ENCODE data around the gene SFN.

Gene SFN

GRCh38 chr1:26900001-26900814, 37.3 kb downstream of the SFN start, which contains the start of gene GPATCH3:
Gene GPATCH3, minus strand, starts transcription at chr1:26900467. Its CDS starts 25 bp downstream, at chr1:26900442.
- Histone ChIP-seq H2BK5ac (ENCODE audit: low read length) (no peak within 1 kb of the TSS), H3K4me1 (ENCODE audit: control insufficient read depth in 2 of 2, insufficient read depth in 1 of 2, low read depth in 1 of 2, low read length in 2 of 2) (peaks cover 0 to 3% of the 10 kb centered on the region in 2 donors), H3K27ac (replicated peaks; ENCODE audit: low read length) (no peak within 1 kb of the TSS), H3K18ac (ENCODE audit: low read length) (no peak within 1 kb of the TSS), H2AK5ac (ENCODE audit: low read depth, low read length) (no peak within 1 kb of the TSS), H3K27me3 (ENCODE audit: control insufficient read depth in 3 of 3, insufficient read depth in 3 of 3, low read depth in 1 of 3, low read length in 3 of 3) (no peaks in the 10 kb centered on the region), H2BK120ac (ENCODE audit: low read depth, low read length) (no peak within 1 kb of the TSS), H4K8ac (ENCODE audit: low read depth, low read length) (peak within 1 kb of the TSS; percentile 83), H3K4me2 (ENCODE audit: insufficient read depth, low read length, poor library complexity, severe bottlenecking) (peak within 1 kb of the TSS; percentile 62), H2AFZ (ENCODE audit: low read length) (peak within 1 kb of the TSS; percentile 84), H3K23ac (ENCODE audit: low read depth, low read length, poor library complexity) (peak within 1 kb of the TSS; percentile 43), H3K9me3 (replicated peaks in 1 of 2; ENCODE audit: control insufficient read depth in 2 of 2, insufficient read depth in 1 of 2, low read depth in 1 of 2, low read length in 2 of 2) (no peaks in the 10 kb centered on the region), H3K4ac (ENCODE audit: low read length) (no peak within 1 kb of the TSS), H2BK12ac (ENCODE audit: low read length) (no peak within 1 kb of the TSS), H3K9ac (ENCODE audit: low read depth, low read length, poor library complexity) (peak within 1 kb of the TSS; percentile 85), H3K36me3 (replicated peaks in 1 of 2; ENCODE audit: control insufficient read depth in 2 of 2, insufficient read depth in 2 of 2, low read length in 2 of 2) (peaks cover 2 to 25% of the 10 kb centered on the region in 2 donors), H3K4me3 (ENCODE audit: low read length in 2 of 2) (peak within 1 kb of the TSS; percentile 86 to 92), H3K79me1 (ENCODE audit: low read depth, low read length) (peaks cover 4% of the 10 kb centered on the region), H3K14ac (ENCODE audit: low read length) (no peak within 1 kb of the TSS), H4K91ac (ENCODE audit: low read depth, low read length, poor library complexity) (no peak within 1 kb of the TSS), H2BK15ac (ENCODE audit: low read length) (no peak within 1 kb of the TSS)
- DNase-seq (ENCODE audit: low spot score): peak; percentile 90
- WGBS, 2 donors (ENCODE audit: extremely low coverage in 2 of 2, insufficient read length in 2 of 2, insufficient replicate concordance in 1 of 2): no CpG with 5 or more reads among the region's 50 CpGs

- WGBS, 2 donors (ENCODE audit: extremely low coverage in 2 of 2, insufficient read length in 2 of 2, insufficient replicate concordance in 1 of 2): no CpG with 5 or more reads among the region's 18 CpGs
- no peak overlapping the region for H3K27ac ChIP-seq (replicated peaks; ENCODE audit: low read length)
Measured at GRCh38 chr1:26900815-26901511, 38.0 kb downstream of the SFN start.

GRCh38 chr1:26907071-26907917, 44.3 kb downstream of the SFN start:
- H3K4me2 ChIP-seq (ENCODE audit: insufficient read depth, low read length, poor library complexity, severe bottlenecking): no peak overlapping the region
- no peak overlapping the region for H3K23ac ChIP-seq (ENCODE audit: low read depth, low read length, poor library complexity)
- no peak overlapping the region for H3K27ac ChIP-seq (replicated peaks; ENCODE audit: low read length)
- H3K9ac ChIP-seq (ENCODE audit: low read depth, low read length, poor library complexity): no peak overlapping the region
- no CpG with 5 or more reads among the region's 6 CpGs for WGBS, 2 donors (ENCODE audit: extremely low coverage in 2 of 2, insufficient read length in 2 of 2, insufficient replicate concordance in 1 of 2)
- H3K27me3 ChIP-seq (ENCODE audit: control insufficient read depth in 3 of 3, insufficient read depth in 3 of 3, low read depth in 1 of 3, low read length in 3 of 3): peaks cover 0 to 26% (median 2%) of the 10 kb centered on the region in 3 experiments
- H3K4me3 ChIP-seq (ENCODE audit: low read length in 2 of 2): no peak overlapping the region
- no peak overlapping the region for H3K18ac ChIP-seq (ENCODE audit: low read length)
- no peaks in the 10 kb centered on the region for H3K36me3 ChIP-seq (replicated peaks in 1 of 2; ENCODE audit: control insufficient read depth in 2 of 2, insufficient read depth in 2 of 2, low read length in 2 of 2)
- H2AFZ ChIP-seq (ENCODE audit: low read length): no peak overlapping the region
- no peaks in the 10 kb centered on the region for H3K9me3 ChIP-seq (replicated peaks in 1 of 2; ENCODE audit: control insufficient read depth in 2 of 2, insufficient read depth in 1 of 2, low read depth in 1 of 2, low read length in 2 of 2)
- H2AK5ac ChIP-seq (ENCODE audit: low read depth, low read length): no peak overlapping the region
- H4K91ac ChIP-seq (ENCODE audit: low read depth, low read length, poor library complexity): no peak overlapping the region
- no peak overlapping the region for H2BK15ac ChIP-seq (ENCODE audit: low read length)
- H3K79me1 ChIP-seq (ENCODE audit: low read depth, low read length): no peaks in the 10 kb centered on the region
- H4K8ac ChIP-seq (ENCODE audit: low read depth, low read length): no peak overlapping the region
- no peak overlapping the region for H2BK5ac ChIP-seq (ENCODE audit: low read length)
- no peak overlapping the region for H2BK120ac ChIP-seq (ENCODE audit: low read depth, low read length)
- H3K4ac ChIP-seq (ENCODE audit: low read length): peak overlapping the region; percentile 6
- H3K14ac ChIP-seq (ENCODE audit: low read length): no peak overlapping the region
- H2BK12ac ChIP-seq (ENCODE audit: low read length): no peak overlapping the region
- DNase-seq (ENCODE audit: low spot score): no peak
- peaks cover 0 to 4% of the 10 kb centered on the region in 2 donors for H3K4me1 ChIP-seq (ENCODE audit: control insufficient read depth in 2 of 2, insufficient read depth in 1 of 2, low read depth in 1 of 2, low read length in 2 of 2)

More at GRCh38 chr1:26900815-26901511, 38.0 kb downstream of the SFN start:
- Histone ChIP-seq H2AK5ac (ENCODE audit: low read depth, low read length) (no peak overlapping the region), H4K8ac (ENCODE audit: low read depth, low read length) (no peak overlapping the region), H3K79me1 (ENCODE audit: low read depth, low read length) (peaks cover 4% of the 10 kb centered on the region), H3K14ac (ENCODE audit: low read length) (no peak overlapping the region), H3K4me1 (ENCODE audit: control insufficient read depth in 2 of 2, insufficient read depth in 1 of 2, low read depth in 1 of 2, low read length in 2 of 2) (peaks cover 0 to 3% of the 10 kb centered on the region in 2 donors), H3K9ac (ENCODE audit: low read depth, low read length, poor library complexity) (no peak overlapping the region), H3K4ac (ENCODE audit: low read length) (no peak overlapping the region), H3K4me3 (ENCODE audit: low read length in 2 of 2) (peak overlapping the region in 1 of 2 donors; percentile 86), H2AFZ (ENCODE audit: low read length) (peak overlapping the region; percentile 84), H3K23ac (ENCODE audit: low read depth, low read length, poor library complexity) (no peak overlapping the region), H3K27me3 (ENCODE audit: control insufficient read depth in 3 of 3, insufficient read depth in 3 of 3, low read depth in 1 of 3, low read length in 3 of 3) (no peaks in the 10 kb centered on the region), H2BK15ac (ENCODE audit: low read length) (no peak overlapping the region), H2BK12ac (ENCODE audit: low read length) (no peak overlapping the region), H3K36me3 (replicated peaks in 1 of 2; ENCODE audit: control insufficient read depth in 2 of 2, insufficient read depth in 2 of 2, low read length in 2 of 2) (peaks cover 1 to 19% of the 10 kb centered on the region in 2 donors), H4K91ac (ENCODE audit: low read depth, low read length, poor library complexity) (no peak overlapping the region), H2BK120ac (ENCODE audit: low read depth, low read length) (no peak overlapping the region), H3K9me3 (replicated peaks in 1 of 2; ENCODE audit: control insufficient read depth in 2 of 2, insufficient read depth in 1 of 2, low read depth in 1 of 2, low read length in 2 of 2) (no peaks in the 10 kb centered on the region), H3K18ac (ENCODE audit: low read length) (no peak overlapping the region), H2BK5ac (ENCODE audit: low read length) (no peak overlapping the region), H3K4me2 (ENCODE audit: insufficient read depth, low read length, poor library complexity, severe bottlenecking) (peak overlapping the region; percentile 52)
- DNase-seq (ENCODE audit: low spot score): no peak

All from neuronal stem cell (in vitro differentiated cells).